HG03159 (cell line): Measurements from ENCODE around the gene TRIM72.
A peak's percentile ranks its signal among the peaks of the same experiment; 100 is the strongest.
"Not testable (repeated sequence)": the region's sequence is repeated elsewhere in the genome, so short reads cannot be mapped to it uniquely, and the experiment has no call there.

Experiments
- ATAC-seq: cut with Tn5 transposase; IDR thresholded peaks from one replicate; pipeline ENCODE4 v1.9.1; 2021; ENCODE audit warnings: mild to moderate bottlenecking, moderate library complexity; ENCODE audit not compliant: unreplicated experiment

The TRIM72 gene

DNA sequence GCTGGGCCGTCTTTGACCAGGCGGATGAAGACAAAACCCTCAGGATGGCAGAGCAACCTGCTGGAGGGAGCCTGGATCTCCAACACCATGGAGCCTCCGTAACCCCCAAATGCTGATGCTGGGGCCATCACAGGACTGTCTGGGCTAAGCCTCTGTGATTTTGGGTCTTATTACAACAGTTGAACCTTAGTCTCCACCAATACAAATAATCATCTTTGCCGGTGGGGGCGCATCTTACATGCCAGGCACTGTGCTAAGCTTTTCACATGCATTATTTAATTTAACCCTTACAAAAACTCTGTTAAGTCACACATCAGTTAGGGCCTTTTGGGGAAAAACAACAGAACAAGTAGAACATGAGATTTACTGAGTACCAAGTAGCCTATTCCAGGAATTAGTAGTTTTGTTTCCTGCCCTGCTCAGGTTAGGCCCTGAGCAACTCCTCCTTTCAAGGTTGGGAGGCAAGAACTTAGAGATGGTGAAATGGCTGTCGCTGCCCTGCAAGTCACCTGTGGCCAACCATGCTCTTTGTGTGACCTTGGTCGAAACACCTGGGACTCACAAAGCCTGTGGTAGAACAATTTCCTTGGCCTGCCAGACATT is 37.0 kb downstream of the TRIM72 start:
- no peak for ATAC-seq

DNA sequence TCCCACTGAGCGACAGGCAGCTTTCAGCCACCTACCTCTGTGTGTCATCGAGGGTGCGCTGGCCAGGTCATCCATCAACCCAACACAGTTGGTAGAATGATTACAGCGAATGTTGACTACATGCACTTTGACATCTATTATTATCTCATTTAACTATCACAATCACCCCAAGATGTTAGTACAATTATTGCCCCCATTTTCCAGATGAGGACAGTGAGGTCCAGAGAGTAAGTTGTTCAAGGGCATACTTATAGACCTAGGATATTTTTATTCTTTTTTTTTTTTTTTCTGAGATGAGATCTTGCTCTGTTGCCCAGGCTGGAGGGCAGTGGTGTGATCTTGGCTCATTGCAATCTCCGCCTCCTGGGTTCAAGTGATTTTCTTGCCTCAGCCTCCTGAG is 37.5 kb downstream of the TRIM72 start:
- no peak for ATAC-seq

DNA sequence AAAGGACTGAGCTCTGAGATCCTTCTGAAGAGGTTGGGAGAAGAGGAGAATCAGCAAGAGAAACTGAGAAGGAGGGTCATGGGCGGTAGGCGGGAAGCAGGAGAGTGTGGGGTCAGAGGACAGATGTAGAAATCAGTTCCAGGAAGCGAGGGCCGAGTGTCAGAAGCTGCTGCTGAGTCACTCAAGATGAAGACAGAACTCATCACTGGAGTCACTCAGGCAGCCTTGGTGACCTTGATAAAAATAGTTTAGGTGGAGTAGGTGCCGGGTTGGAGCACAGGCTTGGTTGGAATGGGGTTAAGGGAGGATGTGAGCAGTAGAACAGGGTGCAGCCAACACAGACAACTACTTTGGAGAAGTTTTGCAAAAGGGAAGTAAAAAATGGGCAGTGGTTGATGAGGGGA is 39.7 kb downstream of the TRIM72 start:
- no peak for ATAC-seq

DNA sequence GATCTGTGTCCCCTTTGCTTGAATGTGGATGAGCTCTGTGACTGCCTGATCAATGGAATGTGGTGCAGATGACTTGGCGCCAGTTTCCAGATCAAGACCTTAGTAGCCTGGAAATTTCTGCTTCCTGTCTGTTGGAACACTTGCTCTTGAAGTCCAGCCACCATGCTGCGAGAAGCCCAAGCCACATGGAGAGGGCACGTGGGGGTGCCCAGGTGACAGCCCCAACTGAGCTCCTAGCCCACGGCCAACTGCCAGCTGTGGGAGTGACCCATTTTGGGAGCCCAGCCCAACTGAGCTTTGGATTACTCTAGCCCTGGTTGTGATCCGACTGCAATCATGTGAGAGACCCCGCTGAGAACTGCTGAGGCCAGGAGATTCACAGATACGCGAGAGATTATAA is 42.5 kb downstream of the TRIM72 start:
- no peak for ATAC-seq

DNA sequence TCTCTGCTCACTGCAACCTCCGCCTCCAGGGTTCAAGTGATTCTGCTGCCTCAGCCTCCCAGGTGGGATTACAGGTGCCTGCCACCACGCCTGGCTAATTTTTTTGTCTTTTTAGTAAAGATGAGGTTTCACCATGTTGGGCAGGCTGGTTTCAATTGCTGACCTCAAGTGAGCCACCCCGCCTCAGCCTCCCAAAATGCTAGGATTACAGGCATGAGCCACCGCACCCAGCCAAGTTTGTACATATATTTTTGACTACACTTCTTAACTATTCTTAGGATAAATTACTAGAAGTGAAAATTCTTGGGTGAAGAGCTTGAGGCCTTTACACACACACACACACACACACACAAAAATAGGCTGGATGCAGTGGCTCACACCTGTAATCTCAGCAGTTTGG is 44.4 kb downstream of the TRIM72 start:
- ATAC-seq, result no peak

DNA sequence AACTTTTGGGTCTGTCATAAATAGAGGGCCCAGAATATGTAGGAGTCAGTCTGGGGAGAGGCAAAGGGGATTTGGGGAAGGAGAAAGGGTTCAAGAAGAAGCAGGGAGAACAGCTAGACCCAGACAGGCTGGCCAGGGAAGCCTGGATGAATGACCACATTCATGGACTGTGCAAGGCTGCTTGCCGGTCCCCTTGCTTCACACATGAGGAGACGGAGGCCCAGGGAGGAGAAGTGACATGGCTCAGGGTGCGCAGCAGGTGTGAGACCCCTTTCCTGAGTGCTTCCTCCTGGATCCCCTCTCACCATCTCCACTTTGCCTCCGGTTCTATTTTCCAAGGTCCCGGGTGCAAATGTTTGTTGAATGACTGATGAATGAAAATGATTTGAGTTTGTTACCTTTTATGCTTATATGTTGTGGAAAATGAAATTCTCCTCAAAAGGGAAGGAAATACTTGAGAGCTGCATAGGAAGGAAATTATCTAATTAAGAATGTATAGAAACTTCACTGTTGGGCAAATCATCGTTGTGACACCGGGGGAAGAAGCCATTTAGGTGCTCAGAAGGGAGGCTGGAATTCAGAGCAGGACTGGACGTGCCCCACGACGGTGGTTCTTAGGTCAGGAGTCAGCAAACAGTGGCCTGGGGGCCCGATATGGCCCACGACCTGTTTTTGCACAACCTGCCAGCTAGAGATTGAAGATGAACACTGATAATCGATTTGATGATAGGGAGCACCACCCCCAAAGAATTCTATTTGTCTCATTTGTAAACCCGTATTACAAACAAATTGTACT is 46.4 kb downstream of the TRIM72 start:
- ATAC-seq, result no peak

DNA sequence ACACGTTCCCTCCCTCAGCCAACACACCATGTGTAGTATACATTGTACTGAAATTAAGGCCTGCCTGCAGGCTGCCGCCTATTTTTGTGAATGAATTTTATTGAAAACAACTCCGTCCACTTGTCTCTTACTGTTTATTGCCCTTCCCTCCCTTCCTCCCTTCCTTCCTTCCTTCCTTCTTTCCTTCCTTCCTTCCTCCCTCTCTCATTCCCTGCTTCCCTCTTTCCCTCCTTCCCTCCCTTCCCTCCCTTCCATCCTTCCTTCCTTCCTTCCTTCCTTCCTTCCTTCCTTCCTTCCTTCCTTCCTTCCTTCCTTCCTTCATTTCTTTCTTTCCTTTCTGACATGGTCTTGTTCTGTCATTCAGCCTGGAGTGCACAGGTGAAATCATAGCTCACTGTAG is 48.2 kb downstream of the TRIM72 start:
- no peak for ATAC-seq

DNA sequence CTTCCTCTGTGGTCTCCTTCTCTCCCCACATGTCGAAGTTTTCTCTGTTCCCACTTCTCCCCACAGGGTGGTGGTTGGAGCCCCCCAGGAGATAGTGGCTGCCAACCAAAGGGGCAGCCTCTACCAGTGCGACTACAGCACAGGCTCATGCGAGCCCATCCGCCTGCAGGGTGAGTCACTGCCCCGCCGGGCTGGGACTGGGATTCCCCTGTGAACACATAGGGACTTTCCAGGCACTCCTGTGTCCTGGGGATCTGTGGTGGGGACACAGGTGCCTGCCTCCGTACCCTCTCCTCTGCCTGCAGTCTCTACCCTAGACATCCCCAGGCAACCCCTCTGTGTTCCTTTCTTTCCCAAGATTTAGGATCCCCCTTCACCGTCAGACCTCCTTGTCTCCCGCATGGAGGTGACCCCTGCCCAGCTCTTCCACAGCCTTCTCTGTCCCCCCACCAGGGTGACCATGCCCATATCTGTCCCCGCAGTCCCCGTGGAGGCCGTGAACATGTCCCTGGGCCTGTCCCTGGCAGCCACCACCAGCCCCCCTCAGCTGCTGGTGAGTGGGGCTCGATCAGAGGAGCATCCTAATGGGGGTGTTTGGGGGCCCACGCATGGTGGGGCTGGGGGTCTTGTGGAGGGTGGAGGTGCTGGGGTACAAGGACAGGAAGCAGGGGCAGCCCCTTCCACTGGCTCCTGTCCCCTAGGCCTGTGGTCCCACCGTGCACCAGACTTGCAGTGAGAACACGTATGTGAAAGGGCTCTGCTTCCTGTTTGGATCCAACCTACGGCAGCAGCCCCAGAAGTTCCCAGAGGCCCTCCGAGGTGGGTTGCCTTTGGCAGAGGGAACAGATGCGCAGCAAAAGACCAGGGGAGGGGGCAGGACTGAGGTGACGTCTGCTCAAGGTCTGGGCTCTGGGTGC is 51.7 kb downstream of the TRIM72 start:
- peak; percentile 84 for ATAC-seq

DNA sequence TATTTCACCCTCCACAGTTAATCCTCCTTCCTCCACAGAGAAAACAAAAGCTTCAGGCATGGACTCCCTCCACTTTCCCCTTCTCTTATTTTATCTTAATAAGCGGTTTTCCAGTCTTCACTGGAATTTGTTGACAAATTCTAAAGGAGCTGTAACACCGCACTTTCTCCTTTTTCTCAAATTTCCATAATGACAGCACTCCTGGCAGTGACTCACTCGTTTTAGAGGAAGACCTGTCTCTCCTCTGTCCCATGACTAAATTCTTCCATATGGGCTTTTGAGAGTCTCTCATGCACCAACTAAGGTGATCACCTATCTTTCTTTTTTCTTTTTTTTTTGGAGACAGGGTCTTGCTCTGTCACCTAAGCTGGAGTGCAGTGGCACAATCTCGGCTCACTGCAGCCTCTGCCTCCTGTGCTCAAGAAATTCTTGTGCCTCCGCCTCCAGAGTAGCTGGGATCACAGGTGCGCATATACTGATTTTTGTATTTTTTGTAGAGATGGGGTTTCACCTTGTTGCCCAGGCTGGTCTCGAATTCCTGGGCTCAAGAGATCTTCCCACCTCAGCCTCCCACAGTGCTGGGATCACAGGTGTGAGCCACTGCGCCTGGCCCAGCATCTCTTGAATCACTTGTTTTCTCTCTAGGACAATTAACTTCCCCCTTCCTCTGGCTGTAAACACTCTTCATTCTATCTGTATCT is 53.6 kb downstream of the TRIM72 start:
- no peak for ATAC-seq

DNA sequence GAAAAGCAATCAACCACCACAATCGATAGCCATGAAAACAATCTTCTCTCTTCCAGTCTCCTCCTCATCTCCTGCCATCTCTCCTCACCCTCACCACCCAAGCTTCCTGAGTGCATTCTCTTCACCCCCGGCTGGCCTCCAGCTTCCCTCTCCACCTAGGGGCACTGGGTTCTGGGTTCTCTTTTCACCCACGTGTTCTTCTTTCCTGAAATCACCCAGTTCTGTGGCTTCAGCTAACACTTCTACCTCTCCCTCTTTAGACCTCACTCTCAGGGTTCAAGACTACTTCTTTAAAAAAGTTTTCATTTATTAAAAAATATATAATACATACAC is 54.1 kb downstream of the TRIM72 start:
- no peak for ATAC-seq

DNA sequence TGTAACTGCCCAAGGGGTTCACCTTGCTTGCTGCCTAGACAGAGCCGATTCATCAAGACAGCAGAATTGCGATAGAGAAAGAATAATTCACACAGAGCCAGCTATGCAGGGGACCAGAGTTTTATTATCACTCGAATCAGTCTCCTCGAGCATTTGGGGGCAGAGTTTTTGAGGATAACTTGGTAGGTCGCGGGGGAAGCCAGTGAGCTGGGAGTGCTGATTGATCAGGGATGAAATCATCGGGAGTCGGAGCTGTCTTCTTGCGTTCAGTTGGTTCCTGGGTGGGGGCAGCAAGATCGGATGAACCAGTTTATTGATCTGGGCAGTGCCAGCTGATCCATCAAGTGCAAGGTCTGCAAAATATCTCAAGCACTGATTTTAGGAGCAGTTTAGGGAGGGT is 55.0 kb downstream of the TRIM72 start:
- no peak for ATAC-seq

DNA sequence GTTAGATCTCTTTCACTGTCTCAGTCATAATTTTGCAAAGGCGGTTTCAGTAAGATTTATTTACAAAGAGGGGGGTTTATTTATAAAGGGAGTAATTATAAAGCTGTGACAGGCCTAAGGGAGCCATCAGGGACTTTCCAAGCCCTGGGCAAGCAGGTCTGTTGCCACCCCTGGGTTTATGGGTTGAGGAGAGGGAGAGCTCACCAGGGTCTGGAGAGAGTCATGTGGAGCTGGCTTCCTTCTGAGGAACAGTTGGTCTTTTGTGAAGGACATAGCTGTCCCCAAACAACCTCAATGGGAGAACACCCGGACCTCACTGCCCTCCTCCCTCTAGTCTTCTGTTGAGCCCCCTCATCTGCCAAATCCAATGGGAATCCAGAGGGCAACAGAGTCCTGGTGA is 55.6 kb downstream of the TRIM72 start:
- ATAC-seq, result no peak

DNA sequence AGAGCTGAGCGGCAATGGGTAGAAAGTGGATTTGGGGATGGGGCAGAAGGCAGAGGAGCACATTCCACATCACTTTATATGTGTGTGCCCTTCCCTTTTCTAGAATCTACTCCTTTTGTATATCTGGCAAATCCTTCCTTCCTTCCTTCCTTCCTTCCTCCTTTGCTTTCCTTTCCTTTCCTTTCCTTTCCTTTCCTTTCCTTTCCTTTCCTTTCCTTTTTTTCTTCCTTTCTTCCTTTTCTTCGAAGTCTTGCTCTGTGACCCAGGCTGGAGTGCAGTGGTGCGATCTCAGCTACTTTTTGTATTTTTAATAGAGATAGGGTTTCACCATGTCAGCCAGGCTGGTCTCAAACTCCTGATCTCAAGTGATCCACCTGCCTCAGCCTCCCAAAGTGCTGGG is 56.1 kb downstream of the TRIM72 start:
- ATAC-seq, result not testable (repeated sequence)

DNA sequence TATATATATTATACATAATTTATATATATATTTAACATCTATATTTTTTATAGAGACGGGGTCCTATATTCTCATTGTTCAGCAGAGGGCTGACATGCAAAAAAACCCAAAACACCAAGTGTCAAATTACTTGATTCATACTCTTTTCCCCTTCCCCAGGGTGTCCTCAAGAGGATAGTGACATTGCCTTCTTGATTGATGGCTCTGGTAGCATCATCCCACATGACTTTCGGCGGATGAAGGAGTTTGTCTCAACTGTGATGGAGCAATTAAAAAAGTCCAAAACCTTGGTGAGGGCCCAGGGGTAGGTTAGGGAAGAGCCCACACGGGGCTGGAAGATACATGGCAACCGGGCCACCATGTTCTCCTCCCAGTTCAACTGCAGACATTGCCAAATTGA is 56.9 kb downstream of the TRIM72 start:
- ATAC-seq, result no peak

DNA sequence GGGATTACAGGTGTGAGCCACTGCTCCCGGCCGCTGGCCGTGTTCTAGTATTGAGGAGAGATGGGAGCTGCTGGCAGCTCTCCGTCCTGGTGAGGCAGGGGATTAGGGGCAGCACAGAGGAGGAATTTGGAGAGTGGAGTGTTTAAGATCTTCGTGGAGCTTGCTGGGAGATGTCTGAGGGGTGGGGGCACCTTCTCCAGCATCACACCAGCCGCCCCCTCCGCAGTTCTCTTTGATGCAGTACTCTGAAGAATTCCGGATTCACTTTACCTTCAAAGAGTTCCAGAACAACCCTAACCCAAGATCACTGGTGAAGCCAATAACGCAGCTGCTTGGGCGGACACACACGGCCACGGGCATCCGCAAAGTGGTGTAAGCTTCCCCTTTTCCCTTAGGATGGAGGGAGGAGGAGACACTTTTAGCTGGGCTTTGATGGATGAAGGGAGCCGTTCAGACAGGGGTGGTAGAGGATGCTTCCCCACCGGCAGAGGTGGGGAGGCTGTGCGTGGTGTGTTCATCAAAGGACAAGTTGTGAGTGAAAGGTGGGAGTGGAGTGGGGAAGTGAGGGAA is 57.8 kb downstream of the TRIM72 start:
- no peak for ATAC-seq

DNA sequence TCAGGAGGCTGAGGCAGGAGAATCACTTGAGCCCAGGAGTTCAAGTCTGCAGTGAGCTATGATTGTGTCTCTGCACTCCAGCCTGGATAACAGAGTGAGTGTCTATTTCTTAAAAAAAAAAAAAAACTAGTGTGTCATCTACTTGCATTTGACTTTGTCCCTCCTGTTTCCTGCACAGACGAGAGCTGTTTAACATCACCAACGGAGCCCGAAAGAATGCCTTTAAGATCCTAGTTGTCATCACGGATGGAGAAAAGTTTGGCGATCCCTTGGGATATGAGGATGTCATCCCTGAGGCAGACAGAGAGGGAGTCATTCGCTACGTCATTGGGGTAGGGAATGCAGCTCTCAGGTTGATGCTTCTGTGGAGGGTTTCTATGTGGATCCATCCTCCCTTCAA is 59.3 kb downstream of the TRIM72 start:
- no peak for ATAC-seq

DNA sequence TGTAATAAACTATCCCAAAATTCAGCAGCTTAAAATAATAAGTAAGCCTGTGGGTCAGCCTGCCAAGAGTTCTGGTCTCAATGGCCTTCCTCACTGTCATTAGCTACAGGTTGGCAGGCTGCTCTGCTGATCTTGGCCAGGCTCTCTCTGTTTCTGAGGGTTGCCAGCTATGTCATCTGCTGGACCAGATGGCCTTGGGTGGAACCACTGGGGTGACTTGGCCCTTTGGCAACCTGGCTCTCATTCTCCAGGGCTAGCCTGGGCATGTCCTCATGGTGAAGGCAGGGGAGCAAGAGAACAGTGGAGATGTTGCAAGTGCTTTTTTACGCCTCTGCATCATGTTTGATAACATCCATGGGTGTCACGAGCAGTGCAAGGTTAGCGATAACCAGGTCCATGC is 59.8 kb downstream of the TRIM72 start:
- no peak for ATAC-seq

DNA sequence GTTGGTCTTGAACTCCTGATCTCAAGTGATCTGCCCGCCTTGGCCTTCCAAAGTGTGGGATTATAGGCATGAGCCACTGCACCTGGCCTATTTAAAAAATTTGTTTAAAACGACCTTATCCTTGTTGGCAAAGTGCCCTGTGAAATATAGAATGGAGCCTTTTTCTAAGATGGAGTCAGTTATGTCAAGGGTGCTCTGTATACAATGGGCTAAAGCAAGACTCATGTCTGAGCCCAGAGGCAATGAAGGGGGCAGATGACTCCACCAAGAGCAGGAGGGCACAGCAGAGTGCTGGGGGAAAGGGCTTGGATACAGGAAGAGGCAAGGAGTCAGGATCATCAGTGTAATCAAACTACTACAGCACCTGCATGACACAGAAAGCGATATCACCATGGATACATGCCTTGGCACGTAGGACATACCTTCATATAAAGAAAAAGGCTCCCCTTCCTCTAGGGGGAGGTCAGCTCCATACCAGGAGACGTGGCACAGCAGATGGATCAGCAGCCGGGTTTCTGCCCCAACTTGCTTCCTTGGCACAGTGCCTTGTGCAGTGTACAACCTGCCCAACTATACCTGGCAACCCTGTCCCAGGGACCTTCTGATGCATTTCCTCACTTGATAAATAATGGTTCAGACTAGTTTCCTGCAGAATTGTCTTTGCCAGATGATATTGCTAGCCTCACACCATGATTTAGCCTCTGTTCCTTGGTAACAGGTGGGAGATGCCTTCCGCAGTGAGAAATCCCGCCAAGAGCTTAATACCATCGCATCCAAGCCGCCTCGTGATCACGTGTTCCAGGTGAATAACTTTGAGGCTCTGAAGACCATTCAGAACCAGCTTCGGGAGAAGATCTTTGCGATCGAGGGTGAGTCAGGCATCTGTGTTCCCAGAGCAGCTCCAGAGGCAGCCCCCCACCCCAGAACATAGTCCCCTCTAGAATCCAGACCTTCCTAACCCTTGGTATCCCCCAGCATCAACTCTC is 61.2 kb downstream of the TRIM72 start:
- no peak for ATAC-seq

DNA sequence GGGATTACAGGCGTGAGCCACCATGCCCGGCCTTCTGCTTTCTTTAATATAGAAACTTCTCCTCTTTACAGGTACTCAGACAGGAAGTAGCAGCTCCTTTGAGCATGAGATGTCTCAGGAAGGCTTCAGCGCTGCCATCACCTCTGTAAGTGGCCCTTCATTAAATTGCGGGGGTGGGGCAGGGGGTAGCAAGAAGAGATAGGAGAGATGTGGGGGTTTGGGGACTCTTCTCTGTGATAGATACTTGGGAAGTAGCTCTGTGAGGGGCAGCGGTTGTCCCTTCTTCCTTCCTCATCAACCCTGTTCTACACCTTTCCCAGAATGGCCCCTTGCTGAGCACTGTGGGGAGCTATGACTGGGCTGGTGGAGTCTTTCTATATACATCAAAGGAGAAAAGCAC is 62.7 kb downstream of the TRIM72 start:
- ATAC-seq, result no peak
